ENCODE measurements around the gene TRIM47. TPM values are rescaled to one million over a fixed set of nuclear protein-coding genes. Genes with fewer than 3 reads are reported as not detected.
A peak's percentile ranks its signal among the peaks of the same experiment; 100 is the strongest.

Gene TRIM47
- total and polyA plus RNA-seq, 2 of the 13 experiments (the other 11 are each of a cell fraction or from before 2014, with no cell fraction given) = 33.5 to 82.0 TPM

DNA sequence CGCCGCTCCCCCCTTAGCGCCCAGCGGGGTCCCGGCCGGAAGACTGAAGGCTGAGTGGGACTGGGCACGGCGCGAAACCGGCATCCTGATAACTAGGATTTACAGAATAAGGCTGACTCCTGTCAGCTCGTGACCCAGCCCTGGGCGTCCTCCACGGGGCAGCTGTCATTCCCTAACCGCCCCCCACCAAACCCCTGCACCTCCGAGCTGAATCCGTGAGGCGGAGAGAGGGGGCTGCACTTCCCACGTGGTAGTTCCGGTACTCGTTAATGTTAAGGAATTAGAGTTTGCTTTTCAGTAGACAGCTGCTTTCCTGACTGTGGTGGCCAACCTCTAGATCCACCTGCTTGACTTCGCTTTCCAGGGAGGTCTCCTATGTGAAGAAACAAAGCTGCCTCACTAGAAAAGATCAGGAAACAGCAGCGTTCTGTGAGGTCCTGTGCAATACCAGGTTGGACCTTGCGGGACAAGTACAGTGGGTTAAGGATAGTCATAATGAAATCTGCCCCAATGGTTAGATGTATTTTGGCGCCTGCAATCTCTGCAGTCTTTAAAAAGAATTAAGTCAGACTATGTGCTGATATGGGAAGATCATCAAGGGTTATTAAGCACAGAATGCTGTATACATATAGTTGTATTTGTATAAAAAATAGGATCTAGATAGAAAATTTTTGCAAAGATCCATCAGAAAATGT lies 22.2 kb downstream of the TRIM47 start (continued):
- TF ChIP-seq ZNF280B (CRISPR knock-in tag; IDR thresholded peaks at IDR 0.05; ENCODE audit: borderline replicate concordance) = peak; percentile 73; the same call in 1 of the 2 replicates
- no peak; the same call in 1 of the 2 replicates for TF ChIP-seq ZMAT3 (CRISPR knock-in tag; conservative IDR thresholded peaks at IDR 0.05)
- TF ChIP-seq ZIK1 (CRISPR knock-in tag; IDR thresholded peaks at IDR 0.05; ENCODE audit: borderline replicate concordance, low read depth) = no peak
- 0 out of 2 replicates have a peak, but pooled peaks have one; percentile 12 for TF ChIP-seq REL (CRISPR knock-in tag; conservative IDR thresholded peaks at IDR 0.05)
- TF ChIP-seq ZNF160 (CRISPR knock-in tag; IDR thresholded peaks at IDR 0.05) = no peak; the same call in 1 of the 2 replicates
- no peak for TF ChIP-seq ZNF605 (CRISPR knock-in tag; IDR thresholded peaks at IDR 0.05)
- TF ChIP-seq RAD51 (IDR thresholded peaks at IDR 0.05; ENCODE audit: borderline replicate concordance) = no peak
- TF ChIP-seq, protein P1, sequence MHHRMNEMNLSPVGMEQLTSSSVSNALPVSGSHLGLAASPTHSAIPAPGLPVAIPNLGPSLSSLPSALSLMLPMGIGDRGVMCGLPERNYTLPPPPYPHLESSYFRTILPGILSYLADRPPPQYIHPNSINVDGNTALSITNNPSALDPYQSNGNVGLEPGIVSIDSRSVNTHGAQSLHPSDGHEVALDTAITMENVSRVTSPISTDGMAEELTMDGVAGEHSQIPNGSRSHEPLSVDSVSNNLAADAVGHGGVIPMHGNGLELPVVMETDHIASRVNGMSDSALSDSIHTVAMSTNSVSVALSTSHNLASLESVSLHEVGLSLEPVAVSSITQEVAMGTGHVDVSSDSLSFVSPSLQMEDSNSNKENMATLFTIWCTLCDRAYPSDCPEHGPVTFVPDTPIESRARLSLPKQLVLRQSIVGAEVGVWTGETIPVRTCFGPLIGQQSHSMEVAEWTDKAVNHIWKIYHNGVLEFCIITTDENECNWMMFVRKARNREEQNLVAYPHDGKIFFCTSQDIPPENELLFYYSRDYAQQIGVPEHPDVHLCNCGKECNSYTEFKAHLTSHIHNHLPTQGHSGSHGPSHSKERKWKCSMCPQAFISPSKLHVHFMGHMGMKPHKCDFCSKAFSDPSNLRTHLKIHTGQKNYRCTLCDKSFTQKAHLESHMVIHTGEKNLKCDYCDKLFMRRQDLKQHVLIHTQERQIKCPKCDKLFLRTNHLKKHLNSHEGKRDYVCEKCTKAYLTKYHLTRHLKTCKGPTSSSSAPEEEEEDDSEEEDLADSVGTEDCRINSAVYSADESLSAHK (CRISPR knock-in tag; IDR thresholded peaks at IDR 0.05; ENCODE audit: borderline replicate concordance) = no peak
- TF ChIP-seq, protein P2, sequence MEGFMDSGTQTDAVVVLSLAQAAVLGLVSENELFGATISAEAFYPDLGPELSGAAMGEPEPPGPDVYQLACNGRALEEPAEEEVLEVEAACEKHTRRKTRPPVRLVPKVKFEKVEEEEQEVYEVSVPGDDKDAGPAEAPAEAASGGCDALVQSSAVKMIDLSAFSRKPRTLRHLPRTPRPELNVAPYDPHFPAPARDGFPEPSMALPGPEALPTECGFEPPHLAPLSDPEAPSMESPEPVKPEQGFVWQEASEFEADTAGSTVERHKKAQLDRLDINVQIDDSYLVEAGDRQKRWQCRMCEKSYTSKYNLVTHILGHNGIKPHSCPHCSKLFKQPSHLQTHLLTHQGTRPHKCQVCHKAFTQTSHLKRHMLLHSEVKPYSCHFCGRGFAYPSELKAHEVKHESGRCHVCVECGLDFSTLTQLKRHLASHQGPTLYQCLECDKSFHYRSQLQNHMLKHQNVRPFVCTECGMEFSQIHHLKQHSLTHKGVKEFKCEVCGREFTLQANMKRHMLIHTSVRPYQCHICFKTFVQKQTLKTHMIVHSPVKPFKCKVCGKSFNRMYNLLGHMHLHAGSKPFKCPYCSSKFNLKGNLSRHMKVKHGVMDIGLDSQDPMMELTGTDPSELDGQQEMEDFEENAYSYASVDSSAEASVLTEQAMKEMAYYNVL (CRISPR knock-in tag; IDR thresholded peaks at IDR 0.05; ENCODE audit: borderline replicate concordance) = peak; percentile 12; the same call in 1 of the 2 replicates
- no peak for TF ChIP-seq PITX1 (CRISPR knock-in tag; IDR thresholded peaks at IDR 0.05)
- TF ChIP-seq TMF1 (CRISPR knock-in tag; IDR thresholded peaks at IDR 0.05; ENCODE audit: low read depth) = no peak
- TF ChIP-seq GLI4 (CRISPR knock-in tag; IDR thresholded peaks at IDR 0.05; ENCODE audit: borderline replicate concordance) = no peak
- no peak; the same call in 1 of the 2 replicates for TF ChIP-seq BORCS8-MEF2B (CRISPR knock-in tag; IDR thresholded peaks at IDR 0.05)
- no peak; the same call in 1 of the 2 replicates for TF ChIP-seq FOSL1 (CRISPR knock-in tag; IDR thresholded peaks at IDR 0.05; ENCODE audit: borderline replicate concordance)
- no peak for TF ChIP-seq ZXDC (CRISPR knock-in tag; IDR thresholded peaks at IDR 0.05)
- TF ChIP-seq DNMT3B (CRISPR knock-in tag; conservative IDR thresholded peaks at IDR 0.05) = 0 out of 2 replicates have a peak, but pooled peaks have one; percentile 9
- TF ChIP-seq, protein P3, sequence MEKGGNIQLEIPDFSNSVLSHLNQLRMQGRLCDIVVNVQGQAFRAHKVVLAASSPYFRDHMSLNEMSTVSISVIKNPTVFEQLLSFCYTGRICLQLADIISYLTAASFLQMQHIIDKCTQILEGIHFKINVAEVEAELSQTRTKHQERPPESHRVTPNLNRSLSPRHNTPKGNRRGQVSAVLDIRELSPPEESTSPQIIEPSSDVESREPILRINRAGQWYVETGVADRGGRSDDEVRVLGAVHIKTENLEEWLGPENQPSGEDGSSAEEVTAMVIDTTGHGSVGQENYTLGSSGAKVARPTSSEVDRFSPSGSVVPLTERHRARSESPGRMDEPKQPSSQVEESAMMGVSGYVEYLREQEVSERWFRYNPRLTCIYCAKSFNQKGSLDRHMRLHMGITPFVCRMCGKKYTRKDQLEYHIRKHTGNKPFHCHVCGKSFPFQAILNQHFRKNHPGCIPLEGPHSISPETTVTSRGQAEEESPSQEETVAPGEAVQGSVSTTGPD (CRISPR knock-in tag; IDR thresholded peaks at IDR 0.05) = no peak
- TF ChIP-seq SAP130 (CRISPR knock-in tag; IDR thresholded peaks at IDR 0.05; ENCODE audit: low read depth) = peak; percentile 59

Data from HepG2 (cell line).